IPS-NIHi7 (cell line): ENCODE data around the gene EMP1.

ENCODE experiments used
- DNase-seq: peaks from one replicate; pipeline ENCODE4 v3.0.0; 2012; ENCODE audit warnings: mixed read lengths; ENCODE audit errors: extremely low spot score

Gene EMP1

DNA sequence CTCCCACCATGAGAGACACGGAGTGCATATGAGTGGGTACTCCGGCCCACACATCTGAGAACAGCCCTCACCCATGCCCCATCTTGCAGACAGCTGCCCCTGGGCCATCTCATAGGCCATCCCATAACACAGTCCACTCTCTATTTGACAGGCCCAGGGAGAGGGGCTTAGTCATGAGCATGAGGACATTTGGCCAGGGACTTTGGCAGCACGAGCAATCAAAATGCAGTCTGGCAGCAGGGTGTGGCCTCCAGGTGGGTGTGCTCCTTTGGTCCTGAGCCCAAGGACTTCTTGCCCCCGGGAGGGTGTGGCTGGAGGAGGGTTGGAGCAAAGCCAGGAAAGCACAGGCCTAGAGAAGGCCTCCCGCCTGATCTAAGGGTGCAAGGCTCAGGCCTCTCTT lies 25.6 kb downstream of the EMP1 start:
- DNase-seq: no peak

DNA sequence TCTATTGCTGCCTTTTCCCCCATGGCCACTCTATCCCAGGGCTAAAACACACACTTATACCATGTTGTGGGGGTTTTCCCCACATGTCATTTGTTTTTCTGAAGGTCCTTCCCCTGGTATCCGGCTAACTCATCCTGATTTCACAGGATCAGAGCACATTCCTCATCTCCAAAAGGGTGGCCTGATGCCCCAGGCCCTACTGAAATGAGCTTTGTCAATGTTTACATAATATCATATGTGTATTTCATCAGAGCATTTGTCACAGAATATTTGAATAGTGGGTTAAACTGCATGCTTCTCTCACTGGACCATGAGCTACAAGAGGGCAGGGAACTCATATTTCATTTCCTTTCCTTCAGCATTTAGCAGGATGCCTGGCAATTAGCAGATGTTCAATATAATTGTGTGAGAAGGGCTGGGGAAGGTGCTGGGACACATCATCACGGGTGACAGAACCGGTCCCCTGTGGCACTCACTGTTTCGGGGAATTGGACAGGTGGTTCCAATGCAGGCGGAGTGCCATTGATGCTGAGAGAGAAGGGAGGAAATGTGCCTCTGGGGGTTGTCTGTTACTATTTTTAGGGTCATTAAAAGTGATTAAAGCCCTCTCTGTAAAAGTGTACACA lies 26.8 kb downstream of the EMP1 start:
- no peak for DNase-seq

DNA sequence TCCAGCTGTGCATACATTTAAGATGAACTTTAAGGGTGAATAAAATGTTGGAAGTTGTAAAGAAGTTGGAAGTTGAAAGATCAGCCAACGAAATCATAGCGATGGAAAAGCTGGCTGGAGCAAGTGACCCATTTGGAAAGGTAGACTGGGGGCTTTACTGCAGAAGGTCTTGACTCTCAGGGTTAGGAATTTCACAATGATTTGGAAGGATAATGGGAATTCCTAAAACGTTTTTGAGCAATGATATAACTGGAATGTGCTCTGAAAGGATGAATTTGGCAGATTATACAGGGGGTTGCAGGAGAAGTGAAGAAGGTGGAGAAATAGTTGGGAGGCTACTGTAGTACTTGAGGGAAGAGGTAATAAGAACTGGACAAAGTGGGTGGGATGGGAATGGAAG lies 27.4 kb downstream of the EMP1 start:
- DNase-seq: no peak

DNA sequence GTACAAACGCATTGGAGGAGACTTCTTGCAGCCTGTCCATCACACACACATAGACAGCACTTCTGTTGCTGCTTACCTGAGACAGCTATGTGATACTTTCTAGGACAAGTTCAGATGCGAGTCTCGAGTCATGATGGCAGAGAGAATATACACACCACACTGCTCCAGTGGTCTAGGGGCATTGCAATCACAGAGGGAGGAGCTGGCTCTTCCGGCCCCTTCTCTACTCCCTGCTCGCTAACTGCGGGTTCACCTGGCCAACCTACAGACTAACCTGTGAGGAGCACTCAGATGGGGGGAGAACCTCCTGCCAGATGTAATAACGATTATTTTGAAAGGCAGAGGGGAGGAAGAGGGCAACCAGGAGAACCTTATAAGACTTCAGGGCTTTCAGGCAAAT lies 30.7 kb downstream of the EMP1 start:
- no peak for DNase-seq

DNA sequence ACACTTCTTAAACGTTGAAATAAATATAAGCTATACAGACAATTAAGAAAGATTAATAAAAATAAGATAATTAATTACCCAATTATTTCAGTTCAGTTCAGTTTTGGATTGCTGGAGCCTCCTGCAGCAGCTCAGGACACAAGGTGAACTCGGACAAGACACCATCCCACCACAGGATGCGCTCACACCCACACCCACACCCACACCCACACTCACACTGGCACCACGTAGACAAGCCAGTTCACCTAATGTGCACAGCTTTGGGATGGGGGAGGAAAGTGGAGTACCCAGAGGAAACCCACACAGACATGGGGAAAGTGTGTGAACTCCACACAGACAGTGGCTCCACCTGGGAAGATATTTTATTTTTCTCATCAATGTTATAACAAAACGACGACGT lies 32.1 kb downstream of the EMP1 start:
- DNase-seq: no peak

DNA sequence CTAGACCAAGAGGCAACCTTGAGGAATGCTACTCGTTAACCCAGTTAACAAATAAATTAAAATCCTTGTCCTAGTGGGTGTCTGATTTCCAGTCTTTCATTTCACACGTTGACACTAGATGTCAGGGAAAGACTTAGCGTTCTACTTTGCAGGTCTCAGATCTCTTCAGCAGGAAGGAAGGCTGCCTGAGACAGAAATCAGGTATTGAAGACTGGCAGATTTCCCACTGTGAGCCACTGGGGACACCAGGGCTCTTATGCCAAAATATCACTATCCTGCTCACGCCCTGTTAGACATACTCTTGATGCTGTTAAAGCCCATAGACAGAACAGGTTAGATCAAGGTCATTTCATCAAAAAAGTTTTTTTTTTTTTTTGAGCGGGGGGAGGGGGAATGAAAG lies 33.0 kb downstream of the EMP1 start:
- peak; percentile 20 for DNase-seq

DNA sequence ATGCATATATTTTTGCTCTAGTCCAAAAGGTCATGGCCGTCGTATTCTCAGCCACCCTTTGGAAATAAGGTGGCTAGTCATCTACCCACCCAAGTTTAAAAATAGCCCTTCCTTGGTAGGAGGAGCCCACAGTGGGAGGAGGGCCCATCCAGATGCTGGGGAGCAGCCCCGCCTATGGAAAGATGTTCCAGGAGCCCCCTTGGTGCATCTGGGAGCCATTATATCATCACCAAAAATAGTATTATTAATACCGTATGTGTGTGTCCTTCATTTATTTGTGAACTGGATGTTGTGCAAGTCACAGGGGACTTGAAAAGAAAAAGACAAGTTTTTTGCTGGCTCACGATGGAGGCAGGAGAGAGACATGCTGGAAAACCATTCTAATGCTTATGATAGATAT lies 34.0 kb downstream of the EMP1 start:
- DNase-seq: no peak

DNA sequence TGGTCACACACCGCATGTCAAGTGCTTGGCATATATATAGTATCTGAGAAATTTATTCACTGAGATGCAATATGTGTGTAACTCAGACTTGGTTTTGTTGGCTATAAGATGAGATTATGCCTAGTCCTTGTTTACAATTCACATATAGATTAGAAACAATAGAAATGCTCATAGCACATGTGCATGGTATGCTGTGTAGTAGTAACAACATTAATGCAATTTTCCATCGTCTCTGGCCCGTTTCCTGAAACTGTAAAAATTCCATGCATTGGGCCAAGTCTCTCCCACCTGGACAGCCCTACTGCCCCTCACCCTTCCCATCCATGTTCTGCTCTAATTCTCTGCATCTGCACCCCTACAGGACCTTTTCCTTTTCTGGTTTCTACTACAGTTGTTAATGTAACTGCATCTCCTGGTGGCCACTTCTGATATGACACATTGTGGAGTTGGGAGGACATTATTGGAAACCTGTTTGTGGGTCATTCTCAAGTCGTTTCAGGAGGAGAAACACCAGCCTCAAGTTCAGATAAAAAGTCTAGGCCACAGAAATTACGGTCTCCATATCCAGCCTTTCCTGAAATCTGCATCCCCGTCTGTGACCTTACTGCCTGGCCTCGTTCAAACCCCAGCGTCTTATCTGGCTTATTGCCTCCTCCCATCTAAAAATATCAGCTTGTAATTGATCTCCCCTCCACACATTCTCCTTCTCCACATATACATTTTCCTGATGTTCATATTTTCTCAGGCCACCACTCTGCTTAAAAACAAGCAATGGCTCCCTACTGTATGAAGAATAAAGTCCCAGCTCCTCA lies 37.5 kb downstream of the EMP1 start:
- peak; percentile 67 for DNase-seq

DNA sequence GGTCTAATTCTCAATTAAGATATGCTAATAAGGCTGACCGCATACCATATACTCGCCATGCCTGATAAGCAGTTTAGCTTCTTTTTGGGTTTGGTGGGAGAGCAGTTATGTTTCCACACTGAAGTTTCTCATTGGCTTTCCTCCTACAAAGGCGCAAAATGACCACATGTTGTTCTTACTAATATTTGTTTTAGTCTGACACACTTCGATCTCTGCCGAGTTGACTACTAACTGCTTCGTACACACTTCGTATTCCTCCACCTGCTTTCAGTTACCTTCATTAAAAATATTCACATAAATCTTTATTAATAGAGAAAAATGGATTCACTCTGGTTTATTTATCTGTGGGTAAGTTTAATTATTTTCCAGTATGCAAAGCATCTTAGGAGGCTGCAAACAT lies 41.7 kb downstream of the EMP1 start:
- no peak for DNase-seq

DNA sequence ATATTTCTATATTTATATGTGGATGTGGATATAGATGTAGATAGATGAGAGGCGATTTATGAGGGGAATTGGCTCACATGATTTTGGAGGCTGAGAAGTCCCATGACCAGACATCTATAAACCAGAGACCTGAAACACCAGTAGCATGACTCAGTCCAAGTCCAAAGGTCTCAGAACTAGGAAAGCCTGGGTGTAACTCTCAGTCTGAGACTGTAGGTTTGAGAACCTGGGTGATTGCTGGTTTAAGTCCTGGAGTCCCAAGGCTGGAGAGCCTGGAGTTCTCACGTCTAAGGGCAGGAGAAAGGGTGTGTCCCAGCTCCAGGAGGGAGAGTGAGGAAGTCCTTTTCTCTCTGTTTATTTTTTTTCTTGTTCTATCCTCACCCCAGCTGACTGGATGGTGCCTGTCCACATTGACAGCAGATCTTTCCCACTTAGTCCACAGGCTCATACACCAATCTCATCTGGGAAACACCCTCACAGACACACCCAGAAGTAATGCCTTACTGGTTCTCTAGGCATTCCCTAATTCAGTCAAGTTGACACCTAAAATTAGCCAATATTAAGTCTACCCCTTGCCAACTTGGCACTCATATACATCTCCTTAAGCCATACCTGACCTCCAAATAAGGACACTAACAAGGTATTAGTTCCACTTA lies 45.4 kb downstream of the EMP1 start:
- DNase-seq: no peak

DNA sequence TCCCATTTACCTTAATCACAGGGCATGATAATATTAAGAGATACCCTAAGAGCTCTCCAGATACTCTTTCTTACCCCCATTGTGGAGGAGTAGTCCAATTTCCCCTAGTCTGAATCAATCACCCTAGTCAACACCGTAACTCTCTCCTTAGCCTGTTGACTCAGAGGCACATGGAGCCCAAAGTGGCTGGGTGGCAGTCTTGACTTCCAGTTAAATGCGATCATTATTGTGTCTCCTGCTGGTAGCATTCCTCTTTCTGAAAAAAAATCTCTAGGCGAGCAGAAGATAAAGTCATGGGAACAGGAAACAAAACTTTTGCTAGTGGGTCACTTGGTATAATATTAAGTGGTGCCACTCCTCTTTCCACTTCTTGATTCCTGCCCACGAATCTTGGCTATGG lies 46.4 kb downstream of the EMP1 start:
- DNase-seq: no peak

DNA sequence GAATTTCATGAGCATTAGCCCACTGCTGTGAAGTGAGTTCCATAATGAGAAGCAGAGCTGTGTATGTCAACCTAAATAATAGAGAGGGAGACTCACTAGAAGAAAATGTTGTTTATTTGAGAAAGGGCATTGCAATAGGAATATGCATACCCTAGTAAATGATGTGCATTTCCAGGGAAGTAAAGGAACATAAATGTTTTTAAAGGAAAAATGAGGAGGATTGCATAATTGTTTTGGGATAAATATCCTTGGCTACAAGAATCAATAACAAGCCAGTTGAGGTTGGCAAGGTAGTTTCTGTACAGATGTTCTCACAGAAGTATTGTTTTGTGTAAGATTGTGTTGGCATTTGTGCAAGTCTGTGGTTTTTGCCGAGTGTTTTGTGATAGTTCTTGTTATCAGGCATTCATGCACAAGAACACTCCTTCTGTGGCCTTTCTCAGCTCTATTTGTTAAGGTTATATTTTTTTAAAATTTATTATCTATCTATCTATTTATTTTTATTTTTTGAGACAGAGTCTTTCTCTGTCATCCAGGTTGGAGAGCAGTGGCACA lies 47.1 kb downstream of the EMP1 start:
- no peak for DNase-seq

DNA sequence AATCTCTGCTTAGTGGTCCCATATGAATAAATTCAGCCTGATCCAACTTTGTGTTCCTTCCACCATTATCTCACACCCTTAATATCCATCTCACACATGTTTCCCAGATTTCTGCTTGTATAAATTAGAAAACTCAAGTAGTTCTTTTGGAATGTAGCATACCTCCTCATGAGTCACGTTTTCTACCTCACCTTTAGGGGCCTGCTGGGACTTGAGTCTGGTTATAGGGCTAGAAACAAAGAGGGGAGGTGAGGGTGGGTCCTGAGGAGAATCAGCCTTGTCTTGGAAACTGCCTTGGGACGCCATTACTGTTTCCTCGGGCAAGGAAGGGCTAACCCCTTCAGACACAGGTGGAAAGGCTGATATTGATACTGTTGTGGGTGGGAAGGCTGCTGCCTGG lies 51.1 kb downstream of the EMP1 start:
- DNase-seq: no peak

DNA sequence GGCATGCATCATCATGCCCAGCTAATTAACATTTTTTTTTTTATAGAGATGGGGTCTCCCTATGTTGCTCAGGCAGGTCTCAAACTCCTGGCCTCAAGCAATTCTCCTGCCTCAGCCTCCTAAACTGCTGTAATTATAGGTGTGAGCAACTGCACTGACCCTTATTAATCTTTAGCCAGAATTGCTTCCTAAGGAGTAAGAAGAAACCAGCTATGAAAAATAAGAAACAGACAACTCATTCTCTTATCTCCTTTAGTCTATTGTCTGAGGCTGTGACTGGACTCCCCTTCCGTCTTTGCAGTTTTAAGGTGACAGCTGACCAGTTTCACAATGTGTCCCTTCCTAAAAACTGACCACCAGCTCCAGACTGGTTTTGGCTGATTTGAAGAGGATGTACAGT lies 52.4 kb downstream of the EMP1 start:
- DNase-seq: no peak

DNA sequence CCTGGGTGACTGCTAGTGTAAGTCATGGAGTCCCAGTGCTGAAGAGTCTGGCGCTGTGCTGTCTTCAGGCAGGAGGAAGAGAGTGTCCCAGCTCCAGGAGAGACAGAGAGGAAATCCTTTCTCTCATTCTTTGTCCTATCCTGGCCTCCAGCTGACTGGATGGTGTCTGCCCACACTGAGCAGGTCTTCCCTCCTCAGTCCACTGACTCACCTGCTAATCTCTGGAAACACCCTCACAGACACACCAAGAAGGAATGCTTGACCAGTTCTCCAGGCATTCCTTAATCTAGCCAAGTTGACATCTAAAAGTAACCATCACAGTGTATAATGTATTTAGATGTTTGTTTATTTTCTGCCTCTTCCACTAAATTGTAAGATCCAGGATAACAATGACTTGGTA lies 53.9 kb downstream of the EMP1 start:
- no peak for DNase-seq

DNA sequence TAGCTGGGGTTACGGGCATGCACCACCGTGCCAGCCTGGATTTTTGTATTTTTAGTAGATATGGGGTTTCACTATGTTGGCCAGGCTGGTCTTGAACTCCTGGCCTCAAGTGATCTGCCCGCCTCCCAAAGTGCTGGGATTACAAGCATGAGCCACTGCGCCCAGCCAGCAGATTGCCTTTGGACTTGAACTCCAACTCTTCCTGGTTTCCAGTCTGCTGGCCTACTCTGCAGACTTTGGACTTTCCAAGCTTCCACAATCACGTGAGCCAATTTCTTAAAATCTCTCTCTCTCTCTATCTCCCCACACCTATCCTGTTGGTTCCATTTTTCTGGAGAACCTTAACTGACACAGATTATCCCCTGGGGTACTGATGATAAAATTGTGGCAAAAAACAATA lies 55.0 kb downstream of the EMP1 start:
- no peak for DNase-seq

DNA sequence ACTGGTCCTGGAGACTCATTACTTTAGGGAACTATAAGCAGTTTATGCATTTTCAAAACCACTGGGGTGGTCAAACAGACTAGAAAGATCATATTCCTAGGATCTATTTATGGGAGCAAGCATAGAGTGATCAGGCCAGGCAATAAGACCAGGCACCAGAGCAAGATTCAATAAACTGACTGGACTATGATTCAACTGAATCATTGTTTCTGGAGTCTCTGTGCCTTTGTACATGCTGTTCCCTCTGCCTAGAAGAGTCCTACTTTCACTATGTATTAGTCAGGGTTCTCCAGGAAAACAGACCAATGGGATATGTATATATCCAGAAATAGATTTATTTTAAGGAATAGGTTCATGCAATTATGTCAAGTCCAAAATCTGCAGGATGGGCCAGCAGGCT lies 55.5 kb downstream of the EMP1 start:
- no peak for DNase-seq

DNA sequence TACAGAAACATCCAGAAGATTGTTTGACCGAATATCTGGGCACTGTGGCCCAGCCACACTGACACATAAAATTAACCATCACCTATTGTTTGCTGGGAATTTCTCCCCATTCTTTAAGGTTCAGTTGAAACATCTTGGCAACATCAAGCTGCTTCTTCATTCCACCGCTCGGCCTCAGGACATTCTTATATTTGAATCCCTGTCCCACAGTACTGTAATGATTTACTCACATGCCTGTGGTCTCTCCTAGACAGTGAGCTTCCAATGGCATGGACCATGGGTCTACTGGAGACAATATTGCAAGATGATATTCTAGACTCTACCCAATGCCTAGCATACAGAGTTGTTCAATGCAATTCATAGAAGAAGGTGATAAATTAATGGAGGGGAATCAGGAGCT lies 56.1 kb downstream of the EMP1 start:
- no peak for DNase-seq

DNA sequence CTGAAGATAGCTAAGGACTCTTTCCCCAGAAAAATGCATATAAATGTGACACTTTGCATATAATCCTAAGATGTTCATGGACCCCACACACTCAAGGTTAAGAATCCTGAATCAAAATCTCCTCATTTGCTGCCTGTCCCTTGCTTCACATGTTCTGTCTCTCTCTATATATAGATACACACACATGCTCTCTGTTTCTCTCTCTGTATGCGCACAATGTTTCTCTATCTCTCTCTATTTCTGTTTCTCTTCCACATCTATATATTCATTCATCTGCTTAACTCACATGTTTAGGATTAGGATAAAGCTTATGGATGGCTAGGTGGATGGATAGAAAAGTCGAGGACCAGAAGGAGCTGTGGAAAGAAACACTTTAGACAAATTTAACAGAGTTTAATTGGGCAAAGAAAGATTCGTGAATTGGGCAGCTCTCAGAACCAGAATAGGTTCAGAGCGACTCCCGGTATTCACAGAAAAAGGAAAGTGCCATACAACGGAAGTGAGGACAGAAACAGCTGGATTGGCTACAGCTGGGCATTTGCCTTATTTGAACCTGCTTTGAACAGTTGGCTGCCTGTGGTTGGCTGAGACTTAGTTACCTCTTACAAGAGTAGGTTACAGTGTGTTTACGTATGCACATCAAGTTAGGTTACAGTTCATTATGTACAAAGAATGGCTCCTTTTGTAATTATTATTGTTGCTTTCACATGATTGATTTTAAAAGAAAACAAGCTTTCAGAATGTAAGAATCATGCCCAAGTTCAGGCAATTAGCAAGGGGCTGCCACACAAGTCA lies 57.6 kb downstream of the EMP1 start:
- no peak for DNase-seq

DNA sequence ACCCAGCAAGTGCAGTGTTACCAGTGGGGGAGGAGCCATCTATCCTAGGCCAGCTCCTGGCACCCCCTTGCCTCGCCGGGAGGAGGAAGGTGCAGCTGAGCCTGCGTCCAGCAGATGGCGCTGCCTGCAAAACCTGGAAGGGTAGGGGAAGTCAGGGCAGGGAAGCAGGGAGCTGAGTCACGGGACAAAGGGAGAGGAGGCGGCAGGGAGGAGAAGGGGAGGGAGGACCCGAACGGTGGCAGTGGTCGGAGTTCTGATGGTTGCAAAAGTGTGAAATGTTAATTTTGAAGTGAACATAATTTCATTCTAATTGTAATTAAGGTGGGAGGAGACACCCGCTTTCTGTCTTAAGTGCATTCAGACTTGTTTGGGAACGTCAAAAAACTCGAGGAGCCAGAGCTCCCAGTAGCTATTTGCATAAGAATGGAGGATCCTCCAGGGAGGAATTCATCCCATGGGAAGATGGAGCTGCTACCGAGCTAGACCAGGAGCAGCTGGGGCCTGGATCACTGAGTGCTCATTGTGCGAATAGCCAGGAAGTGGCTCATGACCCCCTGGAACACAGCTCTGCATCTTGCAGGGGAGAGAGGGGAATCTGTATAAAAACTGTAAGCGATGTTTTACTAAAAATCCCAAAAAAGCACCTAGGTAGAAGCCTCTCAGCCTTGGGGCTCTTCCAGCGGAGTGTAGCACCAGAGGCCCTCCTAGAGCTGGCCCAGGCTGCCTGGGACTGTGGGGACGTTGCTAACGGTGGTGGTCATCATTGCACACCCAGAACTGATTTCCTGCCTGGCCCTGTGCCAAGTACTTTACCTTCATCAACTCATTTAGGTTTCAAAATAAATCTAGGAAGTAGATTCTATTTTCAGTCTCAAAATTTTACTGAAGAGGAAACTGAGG lies 59.5 kb downstream of the EMP1 start:
- peak; percentile 95 for DNase-seq

DNA sequence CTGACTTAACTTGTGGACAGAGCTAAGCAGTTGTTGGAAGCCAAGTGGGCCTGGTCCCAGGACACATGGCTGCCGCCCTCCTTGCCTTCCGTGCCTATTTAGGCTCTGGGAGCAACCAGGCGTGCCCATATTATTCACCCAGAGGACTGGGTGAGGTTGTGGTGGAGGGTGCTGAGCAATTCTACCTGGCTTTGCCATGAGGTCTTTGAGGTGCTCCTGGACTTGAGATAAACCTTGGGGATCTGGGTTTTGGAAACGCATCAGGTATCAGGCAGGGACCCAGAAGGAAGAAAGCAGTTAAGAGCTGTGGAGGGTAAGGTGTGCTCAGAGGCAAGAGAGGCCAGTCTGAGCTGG lies 60.1 kb downstream of the EMP1 start:
- no peak for DNase-seq
